Measurements from ENCODE around the gene PIF1. TPM values are rescaled to one million over a fixed set of nuclear protein-coding genes. Genes with fewer than 3 reads are reported as not detected.

Gene PIF1
- total RNA-seq, 1 experiment from 2014 or later: 43.5 TPM

DNA sequence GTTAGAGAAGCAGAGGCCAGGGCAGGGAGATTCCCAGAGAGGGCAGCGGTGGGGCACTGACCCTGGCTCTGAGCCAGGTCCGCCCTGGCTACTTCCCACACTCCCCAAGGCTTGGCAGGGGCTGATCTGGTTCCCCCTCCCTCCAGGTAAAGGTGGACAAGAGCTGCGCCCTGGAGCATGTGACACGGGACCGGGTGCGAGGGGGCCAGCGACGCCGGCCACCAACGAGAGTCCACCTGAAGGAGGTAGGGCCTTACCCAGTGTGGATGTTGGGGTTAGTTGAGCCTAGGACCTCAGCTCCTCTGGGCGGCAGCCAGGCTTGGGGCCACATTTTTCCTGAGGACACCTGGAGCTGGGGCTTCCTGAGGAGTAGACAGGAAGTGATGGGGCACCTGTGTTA lies 35.9 kb upstream of the PIF1 start:
- H3K36me3 ChIP-seq (ENCODE audit: low read depth, low read length): no peaks in the 10 kb centered on the region
- ChIA-PET POLR2A (ENCODE audit: unreplicated experiment) (no interaction called here), CTCF (no interaction called here)
- no peak overlapping the region for H2AFZ ChIP-seq (ENCODE audit: low read length)
- no TSS peak for BruUV-seq (replicated peaks)
- H3K4me1 ChIP-seq (ENCODE audit: insufficient read depth, low read length): no peaks in the 10 kb centered on the region
- no peaks in the 10 kb centered on the region for H4K20me1 ChIP-seq (ENCODE audit: low read length)
- DNase-seq: no peak
- intact Hi-C loops (cut with micrococcal nuclease): no loop called here
- no peaks in the 10 kb centered on the region for H3K9me2 ChIP-seq (replicated peaks; ENCODE audit: low read length)
- ATAC-seq: no peak
- no peak for TF ChIP-seq EZH2phosphoT487 (IDR thresholded peaks at IDR 0.05; ENCODE audit: borderline replicate concordance, low read length)
- TF ChIP-seq EZH2 (IDR thresholded peaks at IDR 0.05; ENCODE audit: low read length, unreplicated experiment): no peak
- TF ChIP-seq, protein P1, sequence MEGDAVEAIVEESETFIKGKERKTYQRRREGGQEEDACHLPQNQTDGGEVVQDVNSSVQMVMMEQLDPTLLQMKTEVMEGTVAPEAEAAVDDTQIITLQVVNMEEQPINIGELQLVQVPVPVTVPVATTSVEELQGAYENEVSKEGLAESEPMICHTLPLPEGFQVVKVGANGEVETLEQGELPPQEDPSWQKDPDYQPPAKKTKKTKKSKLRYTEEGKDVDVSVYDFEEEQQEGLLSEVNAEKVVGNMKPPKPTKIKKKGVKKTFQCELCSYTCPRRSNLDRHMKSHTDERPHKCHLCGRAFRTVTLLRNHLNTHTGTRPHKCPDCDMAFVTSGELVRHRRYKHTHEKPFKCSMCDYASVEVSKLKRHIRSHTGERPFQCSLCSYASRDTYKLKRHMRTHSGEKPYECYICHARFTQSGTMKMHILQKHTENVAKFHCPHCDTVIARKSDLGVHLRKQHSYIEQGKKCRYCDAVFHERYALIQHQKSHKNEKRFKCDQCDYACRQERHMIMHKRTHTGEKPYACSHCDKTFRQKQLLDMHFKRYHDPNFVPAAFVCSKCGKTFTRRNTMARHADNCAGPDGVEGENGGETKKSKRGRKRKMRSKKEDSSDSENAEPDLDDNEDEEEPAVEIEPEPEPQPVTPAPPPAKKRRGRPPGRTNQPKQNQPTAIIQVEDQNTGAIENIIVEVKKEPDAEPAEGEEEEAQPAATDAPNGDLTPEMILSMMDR (conservative IDR thresholded peaks at IDR 0.05; ENCODE audit: low read depth, low read length): no peak
- H3K79me2 ChIP-seq (ENCODE audit: low read length): no peaks in the 10 kb centered on the region
- no peak overlapping the region for H3K4me2 ChIP-seq (ENCODE audit: low read length)
- no peaks in the 10 kb centered on the region for H3K9me3 ChIP-seq (ENCODE audit: low read length)
- no peaks in the 10 kb centered on the region for H3K27me3 ChIP-seq (ENCODE audit: low read length)
- no peaks in the 10 kb centered on the region for H3F3A ChIP-seq (ENCODE audit: low read length, unreplicated experiment)
- H3K9ac ChIP-seq (ENCODE audit: low read length): no peak overlapping the region
- no peak overlapping the region for H3K4me3 ChIP-seq (ENCODE audit: low read length)
- no peak overlapping the region for H3K27ac ChIP-seq (ENCODE audit: low read length)

DNA sequence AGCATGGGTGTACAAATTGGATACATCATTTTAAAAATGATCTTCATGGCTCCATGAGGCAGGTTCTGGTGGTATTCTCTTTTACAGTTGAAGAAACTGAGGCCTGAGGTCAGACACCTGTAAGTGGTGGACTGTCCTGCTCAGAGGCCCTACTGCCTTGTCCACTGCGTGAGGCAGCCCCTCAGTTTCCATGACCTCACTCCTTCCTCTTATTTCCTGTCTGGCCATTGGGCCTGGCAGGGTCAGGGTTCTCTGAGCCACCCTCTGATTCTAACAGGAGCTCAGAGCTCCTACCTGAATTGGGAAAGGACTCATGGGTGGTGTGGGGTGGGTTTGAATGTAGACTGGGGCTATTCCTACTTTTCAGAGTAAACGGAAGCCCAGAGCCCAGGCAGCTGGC lies 33.8 kb upstream of the PIF1 start:
- H3K9me2 ChIP-seq (replicated peaks; ENCODE audit: low read length): no peaks in the 10 kb centered on the region
- POLR2A ChIA-PET (ENCODE audit: unreplicated experiment): no interaction called here
- DNase-seq: no peak
- H3K4me2 ChIP-seq (ENCODE audit: low read length): no peak overlapping the region
- no peaks in the 10 kb centered on the region for H3F3A ChIP-seq (ENCODE audit: low read length, unreplicated experiment)
- H3K4me1 ChIP-seq (ENCODE audit: insufficient read depth, low read length): no peaks in the 10 kb centered on the region
- no peak overlapping the region for H2AFZ ChIP-seq (ENCODE audit: low read length)
- H3K36me3 ChIP-seq (ENCODE audit: low read depth, low read length): no peaks in the 10 kb centered on the region
- H3K27me3 ChIP-seq (ENCODE audit: low read length): no peaks in the 10 kb centered on the region
- intact Hi-C loops (cut with micrococcal nuclease): no loop called here
- no peak overlapping the region for H3K27ac ChIP-seq (ENCODE audit: low read length)
- H4K20me1 ChIP-seq (ENCODE audit: low read length): no peaks in the 10 kb centered on the region
- no peak for ATAC-seq
- no peaks in the 10 kb centered on the region for H3K9me3 ChIP-seq (ENCODE audit: low read length)
- BruUV-seq (replicated peaks): no TSS peak
- CTCF ChIA-PET: no interaction called here
- no peak overlapping the region for H3K4me3 ChIP-seq (ENCODE audit: low read length)
- H3K9ac ChIP-seq (ENCODE audit: low read length): no peak overlapping the region
- TF ChIP-seq, protein P1 (conservative IDR thresholded peaks at IDR 0.05; ENCODE audit: low read depth, low read length): no peak
- TF ChIP-seq EZH2 (IDR thresholded peaks at IDR 0.05; ENCODE audit: low read length, unreplicated experiment): no peak
- no peak for TF ChIP-seq EZH2phosphoT487 (IDR thresholded peaks at IDR 0.05; ENCODE audit: borderline replicate concordance, low read length)
- H3K79me2 ChIP-seq (ENCODE audit: low read length): no peaks in the 10 kb centered on the region

DNA sequence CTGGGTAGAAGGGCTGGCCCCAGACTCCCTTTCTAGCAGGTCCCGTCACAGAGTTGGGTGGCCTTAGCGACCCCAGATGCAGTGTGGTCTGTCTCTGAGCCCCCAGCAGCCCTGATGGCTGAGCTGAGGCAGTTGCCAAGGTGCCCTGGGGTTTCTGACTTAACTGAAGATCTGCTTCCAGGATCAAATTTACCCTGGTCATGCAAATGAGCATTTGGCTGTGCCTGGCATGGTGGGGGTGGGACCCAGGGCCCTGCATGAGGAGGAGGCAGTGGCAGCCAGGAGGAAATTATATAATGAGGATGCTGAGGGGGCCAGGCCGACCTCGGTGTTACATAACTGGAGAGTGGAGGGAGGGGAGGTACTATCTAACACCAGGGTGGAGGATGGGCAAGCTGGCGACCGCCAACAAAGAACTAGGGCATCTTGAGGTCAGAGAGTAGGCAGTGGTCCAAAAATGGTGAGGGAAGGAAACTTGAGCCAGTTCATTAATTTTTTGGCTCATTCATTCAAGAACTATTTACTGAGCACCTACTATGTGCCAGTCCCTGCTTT lies 32.7 kb upstream of the PIF1 start:
- CTCF ChIA-PET: no interaction called here
- H3K9me2 ChIP-seq (replicated peaks; ENCODE audit: low read length): no peaks in the 10 kb centered on the region

More for the DNA sequence above, 32.7 kb upstream of the PIF1 start:
- no peak for DNase-seq
- Histone ChIP-seq H3K4me3 (ENCODE audit: low read length) (no peak overlapping the region), H3K27me3 (ENCODE audit: low read length) (no peaks in the 10 kb centered on the region), H3K79me2 (ENCODE audit: low read length) (no peaks in the 10 kb centered on the region), H3K27ac (ENCODE audit: low read length) (no peak overlapping the region), H3K4me2 (ENCODE audit: low read length) (no peak overlapping the region), H2AFZ (ENCODE audit: low read length) (no peak overlapping the region), H4K20me1 (ENCODE audit: low read length) (no peaks in the 10 kb centered on the region), H3K36me3 (ENCODE audit: low read depth, low read length) (no peaks in the 10 kb centered on the region), H3K9ac (ENCODE audit: low read length) (no peak overlapping the region), H3K4me1 (ENCODE audit: insufficient read depth, low read length) (no peaks in the 10 kb centered on the region), H3K9me3 (ENCODE audit: low read length) (no peaks in the 10 kb centered on the region), H3F3A (ENCODE audit: low read length, unreplicated experiment) (no peaks in the 10 kb centered on the region)
- no peak for TF ChIP-seq EZH2 (IDR thresholded peaks at IDR 0.05; ENCODE audit: low read length, unreplicated experiment)
- no peak for TF ChIP-seq EZH2phosphoT487 (IDR thresholded peaks at IDR 0.05; ENCODE audit: borderline replicate concordance, low read length)
- TF ChIP-seq, protein P1 (conservative IDR thresholded peaks at IDR 0.05; ENCODE audit: low read depth, low read length): no peak
- intact Hi-C loops (cut with micrococcal nuclease): no loop called here
- BruUV-seq (replicated peaks): no TSS peak
- POLR2A ChIA-PET (ENCODE audit: unreplicated experiment): no interaction called here
- no peak for ATAC-seq
